Stimulated activated effector memory CD8-positive, alpha-beta T cell treated with anti-CD3 and anti-CD28 coated beads, Interleukin-12 subunit alpha, Interleukin-12 subunit beta, amount 100 ng/mL, for 72 hours (primary cell): ENCODE measurements around the gene DISP2.
A peak's percentile ranks its signal among the peaks of the same experiment; 100 is the strongest.

Experiments used
- ATAC-seq: fragments of 150-1000 bp; cut with Tn5 transposase; 2 replicates; pipeline ENCODE4 v1.10.0; 2021
- DNase-seq, 2 donors: peaks; one replicate each; pipeline ENCODE4 v3.0.0; 2021 to 2022; ENCODE audit warnings: low spot score in 2 of 2
- H3K27ac Mint-ChIP-seq: one replicate; pipeline ENCODE4 v1.8.0; 2022; ENCODE audit warnings: mild to moderate bottlenecking, mixed read lengths
- H3K36me3 Mint-ChIP-seq: one replicate; pipeline ENCODE4 v1.8.0; 2022; ENCODE audit warnings: mild to moderate bottlenecking, mixed read lengths
- H3K4me1 Mint-ChIP-seq: one replicate; pipeline ENCODE4 v1.8.0; 2022; ENCODE audit warnings: mixed read lengths
- H3K4me3 Mint-ChIP-seq: one replicate; pipeline ENCODE4 v1.8.0; 2022; ENCODE audit warnings: mild to moderate bottlenecking, mixed read lengths
- H3K9me3 Mint-ChIP-seq: one replicate; pipeline ENCODE4 v1.8.0; 2022; ENCODE audit warnings: mixed read lengths

DISP2 gene

DNA sequence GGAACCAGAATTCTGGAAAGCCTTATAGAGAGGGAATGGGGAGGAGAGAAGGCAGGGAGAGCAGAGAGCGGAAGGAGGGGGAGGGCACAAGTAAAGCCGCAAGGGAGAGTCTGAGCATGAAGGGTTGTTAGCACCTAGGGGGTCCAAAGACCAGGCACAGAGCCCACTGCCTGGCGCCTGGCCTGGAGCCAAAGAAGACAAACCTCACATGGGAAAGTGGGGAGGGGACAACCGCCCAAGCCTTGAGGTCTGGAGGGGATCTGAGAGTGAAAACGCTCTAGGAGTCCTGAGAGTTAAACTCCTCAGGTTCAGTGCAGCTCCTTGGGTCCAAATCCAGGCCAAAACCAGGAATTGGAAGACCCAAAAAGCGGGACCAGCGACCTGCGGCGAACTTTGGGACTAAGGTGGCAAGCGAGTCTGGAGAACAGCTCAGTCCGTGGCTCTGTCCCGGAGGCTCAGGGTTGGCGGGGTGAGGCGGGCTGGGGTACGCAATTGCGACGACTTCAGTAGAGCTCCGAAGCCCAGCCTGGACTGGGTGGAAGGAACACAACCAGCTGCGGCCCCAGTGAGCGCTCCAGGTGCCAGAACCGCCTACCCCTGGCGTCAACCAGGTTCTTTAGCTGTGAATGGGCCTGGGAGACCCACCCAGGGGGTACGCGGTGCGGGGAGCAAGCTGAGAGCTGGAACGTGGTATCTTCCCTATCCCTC, 35.3 kb upstream of the DISP2 start:
- ATAC-seq (no peak), DNase-seq (no peak)
- H3K9me3 Mint-ChIP-seq, result no peaks in the 10 kb centered on the region
- H3K27ac Mint-ChIP-seq, result peak overlapping the region; percentile 72
- peak overlapping the region; percentile 73 for H3K4me3 Mint-ChIP-seq
- H3K4me1 Mint-ChIP-seq, result peaks cover 39% of the 10 kb centered on the region
- peaks cover 5% of the 10 kb centered on the region for H3K36me3 Mint-ChIP-seq

DNA sequence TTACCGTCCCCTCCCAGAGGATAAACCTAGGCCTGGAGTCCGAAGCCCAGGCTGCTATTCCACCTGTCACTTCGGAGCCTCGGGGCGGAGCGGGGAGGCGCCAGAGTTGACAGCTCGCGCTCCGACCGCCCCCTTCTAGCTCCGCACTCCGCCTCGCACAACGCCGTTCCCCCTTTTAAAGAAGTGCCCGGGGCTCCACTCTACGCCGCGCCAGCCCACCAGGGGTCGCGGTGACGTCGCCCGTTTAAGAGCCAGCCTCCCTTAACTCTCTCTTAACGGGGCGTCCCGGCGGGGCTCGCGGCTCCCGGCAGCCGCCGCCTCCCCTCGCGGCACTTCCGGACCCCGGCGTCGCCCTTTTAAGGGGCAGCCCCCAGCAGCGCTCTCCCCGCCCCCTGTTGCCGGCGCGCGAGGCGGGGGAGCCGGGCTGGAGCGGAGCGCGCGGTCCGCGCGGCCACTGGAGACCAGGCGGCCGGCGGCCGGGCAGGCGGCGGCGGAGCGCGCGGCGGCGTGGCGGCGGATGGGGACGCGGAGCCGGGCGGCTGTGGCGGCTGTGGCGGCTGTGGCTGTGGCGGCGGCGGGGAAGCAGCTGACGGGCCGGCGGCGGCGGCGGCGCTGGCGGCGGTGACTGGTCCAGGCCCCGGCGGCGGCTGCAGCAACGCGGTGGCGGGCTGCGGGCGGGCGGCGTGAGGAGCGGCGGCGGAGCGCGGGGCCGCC, 34.6 kb upstream of the DISP2 start, which contains the start of gene INAFM2:
TSS of gene INAFM2 (plus strand) at position 454 of the 714 bp plus-strand sequence. CDS start 364 bp downstream, outside the sequence.
- peak within 1 kb of the TSS; percentile 72 for H3K27ac Mint-ChIP-seq
- peak within 1 kb of the TSS; percentile 73 for H3K4me3 Mint-ChIP-seq
- H3K9me3 Mint-ChIP-seq, result no peaks in the 10 kb centered on the region
- peak; percentile 92 for ATAC-seq
- peaks cover 40% of the 10 kb centered on the region for H3K4me1 Mint-ChIP-seq
- H3K36me3 Mint-ChIP-seq, result peaks cover 5% of the 10 kb centered on the region
- DNase-seq, result peak; percentile 71 to 92

DNA sequence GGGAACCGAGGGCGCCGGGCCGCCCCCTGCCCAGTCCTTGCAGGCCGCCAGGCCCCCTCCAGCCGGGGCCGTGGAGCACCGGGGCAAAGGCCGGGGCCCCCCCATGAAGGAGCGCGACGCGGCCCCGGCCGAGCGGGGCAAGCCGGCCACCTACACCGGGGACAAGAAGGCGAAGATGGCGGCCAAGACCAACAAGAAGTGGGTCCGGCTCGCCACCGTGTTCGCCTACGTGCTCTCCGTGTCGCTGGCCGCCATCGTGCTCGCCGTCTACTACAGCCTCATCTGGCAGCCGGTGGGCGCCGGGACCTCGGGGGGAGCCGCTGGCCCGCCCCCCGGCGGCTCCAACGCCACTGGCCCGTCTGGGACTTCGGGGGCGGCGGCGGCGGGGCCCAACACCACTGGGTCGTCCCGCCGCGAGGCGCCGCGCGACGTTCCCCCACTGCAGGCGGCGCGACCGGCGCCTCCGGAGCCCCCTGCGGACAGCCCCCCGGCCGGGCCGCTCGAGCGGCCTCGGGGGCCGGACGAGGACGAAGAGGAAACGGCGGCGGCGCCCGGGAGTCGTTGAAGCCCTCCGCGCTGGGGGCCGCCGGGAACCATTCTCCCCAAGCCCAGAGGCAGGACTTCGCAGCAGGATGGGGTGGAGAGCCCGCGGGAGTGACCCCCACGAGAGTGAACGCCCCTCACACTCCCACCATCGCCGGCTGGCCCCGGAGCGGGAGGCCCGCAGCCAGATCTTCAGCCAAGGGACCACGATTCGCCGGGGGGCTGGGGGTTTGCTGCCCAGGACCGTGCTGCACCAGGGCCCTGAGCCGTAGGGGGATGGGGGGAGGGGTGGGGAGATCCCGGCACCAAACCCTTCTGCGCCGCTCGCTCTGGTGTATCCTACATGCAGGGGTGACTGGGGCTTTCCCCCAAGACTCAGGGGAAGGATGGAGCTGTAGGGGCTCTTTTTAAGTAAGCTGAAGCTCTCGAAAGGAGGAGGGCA, 33.8 kb upstream of the DISP2 start:
- H3K27ac Mint-ChIP-seq, result peak overlapping the region; percentile 24

DNA sequence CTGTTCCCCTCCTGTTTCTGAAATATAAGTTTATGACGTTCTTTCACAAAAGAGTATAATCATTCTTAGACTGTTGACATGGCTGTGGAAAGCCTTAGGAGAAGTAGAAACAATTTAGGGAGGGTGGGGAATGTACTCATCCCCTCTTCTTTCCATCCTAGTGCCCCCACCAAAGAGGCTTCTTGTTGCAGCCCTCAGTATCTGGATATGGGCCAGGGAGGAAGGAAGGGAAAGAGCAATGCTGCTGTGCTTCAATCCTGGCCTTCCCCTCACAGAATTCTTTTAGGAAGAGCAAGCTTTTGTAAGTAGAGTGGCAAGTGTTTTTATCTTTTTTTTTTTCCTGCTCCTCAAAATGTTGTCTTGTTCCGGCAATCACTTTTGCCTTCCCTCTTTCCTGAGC, 32.8 kb upstream of the DISP2 start:
- H3K4me3 Mint-ChIP-seq, result peak overlapping the region; percentile 73

More for the DNA sequence above, 33.8 kb upstream of the DISP2 start:
- peaks cover 46% of the 10 kb centered on the region for H3K4me1 Mint-ChIP-seq
- H3K36me3 Mint-ChIP-seq, result peaks cover 5% of the 10 kb centered on the region
- H3K9me3 Mint-ChIP-seq, result no peaks in the 10 kb centered on the region
- peak overlapping the region; percentile 73 for H3K4me3 Mint-ChIP-seq
- peak in 1 of 2 donors; percentile 71 for DNase-seq
- peak; percentile 3 for ATAC-seq

DNA sequence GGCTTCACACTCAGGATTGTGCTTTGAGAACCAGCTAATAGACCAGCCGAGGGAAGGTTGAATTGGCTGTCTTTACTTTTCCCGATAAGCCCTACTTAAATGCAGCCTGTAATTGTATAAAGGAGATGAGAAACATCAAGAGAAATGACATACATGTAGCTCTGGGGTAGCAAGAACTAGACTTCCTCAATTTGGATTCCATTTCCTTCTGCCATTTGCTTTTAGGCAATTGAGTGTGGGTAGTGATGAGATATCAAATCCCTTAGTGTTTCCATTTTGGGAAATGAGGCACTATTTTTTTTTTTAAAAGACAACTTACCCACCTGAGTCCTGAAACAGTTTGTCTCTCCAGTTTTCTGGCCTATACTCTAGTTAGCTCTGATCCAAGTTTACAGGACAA, 32.3 kb upstream of the DISP2 start:
- Mint-ChIP-seq H3K36me3 (peaks cover 5% of the 10 kb centered on the region), H3K4me1 (peaks cover 46% of the 10 kb centered on the region), H3K4me3 (no peak overlapping the region), H3K9me3 (no peaks in the 10 kb centered on the region), H3K27ac (no peak overlapping the region)
- ATAC-seq (no peak), DNase-seq (no peak)

More for the DNA sequence above, 32.8 kb upstream of the DISP2 start:
- peak overlapping the region; percentile 24 for H3K27ac Mint-ChIP-seq
- DNase-seq, result no peak
- H3K36me3 Mint-ChIP-seq, result peaks cover 5% of the 10 kb centered on the region
- ATAC-seq, result no peak
- no peaks in the 10 kb centered on the region for H3K9me3 Mint-ChIP-seq
- H3K4me1 Mint-ChIP-seq, result peaks cover 46% of the 10 kb centered on the region

DNA sequence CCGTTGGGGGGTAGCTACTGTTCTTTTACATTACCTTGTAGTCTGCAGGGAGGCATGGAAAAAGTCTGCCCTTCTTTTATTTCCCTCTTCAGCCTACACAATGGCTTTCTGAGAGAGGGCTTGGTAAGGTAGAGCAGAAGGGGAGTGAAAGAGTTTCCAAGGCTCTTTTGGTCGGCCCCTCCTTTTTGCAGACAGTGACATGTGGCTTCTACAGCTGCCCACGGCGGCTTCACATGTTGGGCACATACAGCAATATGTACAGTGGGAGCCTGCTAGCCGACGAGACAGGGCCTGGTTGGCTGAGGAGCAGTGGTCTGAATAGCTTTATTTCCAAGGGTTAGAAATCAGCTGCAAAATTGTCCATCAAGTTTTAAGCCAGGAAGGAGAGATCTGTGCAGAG, 30.6 kb upstream of the DISP2 start:
- Mint-ChIP-seq H3K36me3 (no peaks in the 10 kb centered on the region), H3K4me3 (no peak overlapping the region), H3K27ac (no peak overlapping the region), H3K4me1 (peaks cover 31% of the 10 kb centered on the region), H3K9me3 (no peaks in the 10 kb centered on the region)
- ATAC-seq, result no peak
- no peak for DNase-seq

DNA sequence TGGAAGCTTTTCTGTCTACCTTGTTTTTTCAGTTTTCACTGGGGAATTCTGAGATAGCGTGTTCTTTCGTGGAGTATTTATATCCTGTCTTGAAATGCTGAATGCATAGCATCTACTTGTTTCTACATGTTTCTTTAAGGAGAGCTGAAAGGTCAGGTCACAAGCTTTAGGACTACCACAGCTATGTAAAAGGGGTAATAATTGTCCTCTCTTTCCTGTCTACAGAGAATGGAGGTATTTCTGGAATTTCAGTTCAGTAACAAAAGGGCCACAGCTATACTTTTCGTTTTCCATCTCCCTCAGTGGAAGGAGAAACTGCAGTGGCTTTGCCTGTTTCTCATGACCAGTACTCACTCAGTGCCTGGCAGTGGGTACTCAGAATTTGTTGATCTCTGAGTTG, 29.8 kb upstream of the DISP2 start:
- peaks cover 27% of the 10 kb centered on the region for H3K4me1 Mint-ChIP-seq
- H3K9me3 Mint-ChIP-seq, result no peaks in the 10 kb centered on the region
- H3K4me3 Mint-ChIP-seq, result no peak overlapping the region
- DNase-seq (no peak), ATAC-seq (no peak)
- H3K36me3 Mint-ChIP-seq, result no peaks in the 10 kb centered on the region
- H3K27ac Mint-ChIP-seq, result no peak overlapping the region

DNA sequence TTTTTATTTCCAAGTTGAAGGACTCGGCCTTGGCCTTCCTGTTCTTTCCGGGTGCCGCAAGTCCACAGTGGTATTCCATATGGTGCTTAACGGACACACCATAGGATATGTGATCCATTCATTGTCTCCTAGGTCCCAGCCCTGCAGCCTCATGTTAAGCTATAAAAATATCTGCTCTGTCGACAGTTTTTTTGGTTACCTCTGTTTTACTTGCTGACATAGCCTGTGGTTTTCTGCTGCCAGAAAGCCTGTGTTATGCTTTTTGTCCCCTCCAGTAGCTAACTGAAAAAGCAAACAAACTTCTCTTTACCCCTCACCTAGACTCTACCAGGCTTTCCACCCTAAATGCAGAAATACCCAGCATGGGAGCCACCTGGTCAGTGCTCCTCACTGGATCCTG, 29.3 kb upstream of the DISP2 start:
- DNase-seq (no peak), ATAC-seq (no peak)
- peaks cover 28% of the 10 kb centered on the region for H3K4me1 Mint-ChIP-seq
- no peaks in the 10 kb centered on the region for H3K36me3 Mint-ChIP-seq
- no peak overlapping the region for H3K27ac Mint-ChIP-seq
- no peak overlapping the region for H3K4me3 Mint-ChIP-seq
- H3K9me3 Mint-ChIP-seq, result no peaks in the 10 kb centered on the region

DNA sequence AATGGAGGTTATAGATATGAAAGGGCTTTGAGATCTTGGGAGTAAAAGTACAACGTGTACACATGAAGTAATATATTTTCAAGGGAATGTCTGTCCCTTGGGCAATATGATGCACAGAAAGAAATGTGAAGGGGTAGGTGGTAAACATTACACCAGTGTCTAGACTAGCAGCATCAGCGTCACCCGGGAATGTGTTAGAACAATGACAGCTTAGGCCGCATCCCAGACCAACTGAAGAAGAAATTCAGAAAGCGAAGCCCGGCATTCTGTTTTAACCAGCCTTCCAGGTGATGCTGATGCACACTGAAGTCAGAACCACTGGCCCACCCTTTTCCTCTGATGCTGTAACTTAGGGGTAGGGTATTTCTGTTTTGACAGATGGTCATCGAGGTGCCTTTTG, 28.2 kb upstream of the DISP2 start:
- H3K36me3 Mint-ChIP-seq, result no peaks in the 10 kb centered on the region
- no peak overlapping the region for H3K27ac Mint-ChIP-seq
- DNase-seq (no peak), ATAC-seq (no peak)
- peaks cover 33% of the 10 kb centered on the region for H3K4me1 Mint-ChIP-seq
- no peak overlapping the region for H3K4me3 Mint-ChIP-seq
- no peaks in the 10 kb centered on the region for H3K9me3 Mint-ChIP-seq

DNA sequence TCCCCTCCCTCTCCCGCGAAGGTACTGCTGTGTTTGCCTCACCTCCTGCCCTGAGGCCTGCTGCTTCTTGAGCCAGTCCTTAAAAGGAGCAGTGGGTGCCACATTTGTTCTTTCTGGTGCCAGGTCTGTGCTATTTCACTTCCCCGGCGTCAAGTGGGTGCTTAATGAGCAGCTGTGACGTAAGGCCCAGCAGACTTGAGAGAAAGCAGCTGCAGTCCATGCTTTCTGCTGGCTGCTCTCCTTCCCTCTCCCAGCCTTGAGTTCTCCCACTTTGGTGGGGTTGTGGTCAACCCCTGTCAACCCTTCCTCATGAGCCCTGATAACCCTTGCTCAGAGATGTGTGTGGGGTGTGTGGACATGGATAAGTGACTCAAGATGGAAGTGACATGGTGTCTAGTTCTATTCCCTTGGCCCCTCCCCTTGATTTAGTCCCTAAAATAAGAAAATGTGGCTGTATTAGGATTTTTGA, 27.6 kb upstream of the DISP2 start:
- ATAC-seq (no peak), DNase-seq (no peak)
- Mint-ChIP-seq H3K27ac (no peak overlapping the region), H3K4me3 (no peak overlapping the region), H3K9me3 (no peaks in the 10 kb centered on the region), H3K4me1 (peaks cover 27% of the 10 kb centered on the region), H3K36me3 (no peaks in the 10 kb centered on the region)

DNA sequence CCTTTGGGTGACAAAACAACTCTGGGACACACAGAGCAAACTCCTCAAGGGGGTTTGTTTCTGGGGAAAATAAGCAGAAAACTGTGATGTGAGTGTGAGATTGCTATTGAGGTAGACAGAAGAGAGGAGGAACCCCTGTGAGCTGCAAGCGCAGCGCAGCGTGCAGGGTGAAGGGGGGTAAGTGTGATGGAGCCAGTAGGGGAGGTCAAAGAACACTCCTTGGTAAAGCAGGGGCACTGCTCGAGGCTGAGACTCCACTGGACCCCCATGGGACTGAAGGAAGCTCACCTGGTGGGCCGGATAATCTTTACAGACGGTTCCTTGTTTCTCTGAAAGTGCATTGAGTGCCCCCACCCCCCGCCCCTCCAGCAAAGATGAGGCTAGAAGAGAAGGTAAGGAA, 27.0 kb upstream of the DISP2 start:
- ATAC-seq (no peak), DNase-seq (no peak)
- H3K4me3 Mint-ChIP-seq, result no peak overlapping the region
- no peaks in the 10 kb centered on the region for H3K9me3 Mint-ChIP-seq
- peaks cover 23% of the 10 kb centered on the region for H3K4me1 Mint-ChIP-seq
- H3K36me3 Mint-ChIP-seq, result no peaks in the 10 kb centered on the region
- H3K27ac Mint-ChIP-seq, result no peak overlapping the region

DNA sequence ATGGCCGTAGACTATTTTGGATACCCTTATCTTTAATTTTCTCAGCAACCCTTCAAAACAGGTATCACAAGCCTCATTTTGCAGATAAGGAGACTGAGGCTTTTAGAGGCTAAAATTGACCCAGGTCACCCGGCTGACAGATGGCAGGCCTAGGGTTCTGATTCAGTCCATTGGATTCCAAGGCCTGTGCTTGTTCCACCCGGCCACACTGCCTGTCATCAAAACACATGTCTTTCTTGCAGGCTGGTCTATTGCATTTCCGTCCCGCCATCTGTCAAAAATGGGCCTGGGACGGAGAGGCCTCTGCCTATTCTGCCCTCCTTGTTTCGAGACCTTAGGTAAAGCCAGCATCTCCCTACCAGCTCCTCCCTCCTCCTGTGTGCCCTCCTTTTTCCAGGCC, 26.4 kb upstream of the DISP2 start:
- H3K9me3 Mint-ChIP-seq, result no peaks in the 10 kb centered on the region
- no peak overlapping the region for H3K27ac Mint-ChIP-seq
- no peak for DNase-seq
- no peak overlapping the region for H3K4me3 Mint-ChIP-seq
- H3K36me3 Mint-ChIP-seq, result no peaks in the 10 kb centered on the region
- H3K4me1 Mint-ChIP-seq, result peaks cover 23% of the 10 kb centered on the region
- ATAC-seq, result no peak

DNA sequence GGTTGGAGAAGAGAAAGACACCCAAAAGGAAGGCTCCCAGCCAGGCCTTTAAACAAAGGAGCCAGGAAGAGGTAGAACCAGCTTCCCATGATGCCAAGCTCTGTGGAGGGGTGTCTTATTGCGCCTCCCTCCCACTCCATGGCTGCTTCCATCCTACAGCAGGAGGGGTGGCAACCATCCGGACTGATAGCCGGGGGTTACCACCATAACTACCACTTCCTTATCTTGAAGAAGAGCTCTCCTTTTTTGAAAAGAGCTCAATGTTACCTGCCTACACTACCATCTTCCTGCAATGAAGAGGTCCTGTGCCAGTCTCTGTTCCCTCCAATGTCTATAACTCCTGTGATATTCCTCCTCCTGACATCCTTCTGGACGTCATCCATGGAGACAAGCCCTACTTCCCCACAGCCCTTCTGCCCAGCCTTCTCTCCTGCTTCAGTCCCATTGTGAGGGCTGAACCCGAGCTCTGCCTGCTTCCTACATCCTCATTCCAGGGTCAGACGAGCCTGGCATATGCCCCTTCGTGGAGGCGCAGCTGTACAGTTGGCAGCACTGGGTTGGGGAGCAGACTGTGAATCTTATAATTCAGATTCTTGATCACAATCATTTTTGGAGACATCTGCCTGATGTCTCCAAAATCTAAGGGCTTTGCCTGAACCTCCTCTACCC, 25.8 kb upstream of the DISP2 start:
- H3K4me3 Mint-ChIP-seq, result no peak overlapping the region
- peak overlapping the region; percentile 7 for H3K27ac Mint-ChIP-seq
- DNase-seq (no peak), ATAC-seq (no peak)
- H3K9me3 Mint-ChIP-seq, result no peaks in the 10 kb centered on the region
- H3K36me3 Mint-ChIP-seq, result no peaks in the 10 kb centered on the region
- peaks cover 22% of the 10 kb centered on the region for H3K4me1 Mint-ChIP-seq

DNA sequence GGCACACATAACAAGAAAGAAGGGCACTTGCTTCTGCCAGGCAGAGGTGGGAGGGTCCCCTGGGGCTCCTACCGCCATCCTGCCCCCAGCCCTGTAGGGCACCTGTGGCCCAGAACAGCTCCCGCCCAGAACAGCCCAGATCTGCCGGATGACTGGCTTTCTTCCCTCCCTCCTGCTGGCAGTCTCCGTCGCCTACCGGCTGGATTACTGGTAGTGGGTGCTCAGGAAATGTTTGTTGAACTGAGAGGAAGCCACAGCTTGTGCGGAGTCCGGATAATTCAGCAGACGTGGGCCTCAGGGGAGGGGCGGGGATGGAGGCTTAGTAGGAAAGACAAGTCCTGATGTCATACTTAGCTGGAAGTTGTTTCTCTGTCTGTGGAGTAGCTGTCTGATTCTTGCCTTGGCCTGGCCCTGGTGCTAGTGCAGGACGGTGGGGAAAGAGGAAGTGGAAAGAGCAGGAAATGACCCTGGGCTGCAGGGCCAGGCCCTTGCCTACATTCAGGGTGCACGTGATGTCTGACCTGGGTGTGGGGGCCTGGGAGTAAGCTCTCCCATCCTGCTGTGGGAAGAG, 24.0 kb upstream of the DISP2 start:
- Mint-ChIP-seq H3K27ac (no peak overlapping the region), H3K4me1 (peaks cover 22% of the 10 kb centered on the region), H3K4me3 (no peak overlapping the region), H3K36me3 (no peaks in the 10 kb centered on the region), H3K9me3 (no peaks in the 10 kb centered on the region)
- DNase-seq (no peak), ATAC-seq (no peak)
